OCI-LY1 (cell line): ENCODE measurements around the gene SHROOM4.

Source experiments
- H2AFZ ChIP-seq: fragments of 200-600 bp; sonication (generic), shearing (Covaris generic); 2 replicates; pipeline ENCODE4 v1.6.0; 2014; ENCODE audit warnings: antibody characterized with exemption, mild to moderate bottlenecking, low read length
- H3F3A ChIP-seq: fragments of 200-600 bp; sonication (generic), shearing (Covaris generic); 2 replicates; pipeline ENCODE4 v1.6.0; 2014; ENCODE audit warnings: mild to moderate bottlenecking, antibody characterized with exemption, low read length, moderate library complexity; ENCODE audit not compliant: insufficient read depth
- H3K27ac ChIP-seq: fragments of 200-600 bp; sonication (generic); 2 replicates; pipeline ENCODE4 v1.5.1; 2014; ENCODE audit warnings: low read length, mixed run types, mild to moderate bottlenecking, low read depth; ENCODE audit not compliant: poor library complexity, severe bottlenecking
- H3K27me3 ChIP-seq: fragments of 200-600 bp; sonication (generic); 2 replicates; pipeline ENCODE4 v1.6.0; 2014; ENCODE audit warnings: antibody characterized with exemption, mild to moderate bottlenecking, low read length, moderate library complexity; ENCODE audit not compliant: insufficient read depth
- H3K36me3 ChIP-seq: fragments of 200-600 bp; sonication (generic); 2 replicates; pipeline ENCODE4 v1.6.1; 2014; ENCODE audit warnings: mild to moderate bottlenecking, antibody characterized with exemption, low read length, moderate library complexity, mixed read lengths; ENCODE audit not compliant: insufficient read depth
- H3K4me1 ChIP-seq: fragments of 200-600 bp; sonication (generic); 2 replicates; pipeline ENCODE4 v1.5.1; 2014; ENCODE audit warnings: mild to moderate bottlenecking, low read length, moderate library complexity; ENCODE audit not compliant: insufficient read depth, severe bottlenecking
- H3K4me2 ChIP-seq: fragments of 200-600 bp; sonication (generic), shearing (Covaris generic); 2 replicates; pipeline ENCODE4 v1.6.1; 2014; ENCODE audit warnings: low read length
- H3K4me3 ChIP-seq: fragments of 200-600 bp; sonication (generic); 2 replicates; pipeline ENCODE4 v1.5.1; 2014; ENCODE audit warnings: low read length, low read depth, mild to moderate bottlenecking, mixed read lengths; ENCODE audit not compliant: poor library complexity, severe bottlenecking
- H3K79me2 ChIP-seq: fragments of 200-600 bp; shearing (Covaris generic); 2 replicates; pipeline ENCODE4 v1.6.1; 2016; ENCODE audit warnings: mixed run types, low read length, mixed read lengths; ENCODE audit not compliant: insufficient read depth
- H3K9ac ChIP-seq: fragments of 200-600 bp; sonication (generic), shearing (Covaris generic); 2 replicates; pipeline ENCODE4 v1.6.1; 2014; ENCODE audit warnings: mild to moderate bottlenecking, low read length, mixed read lengths
- H3K9me2 ChIP-seq: fragments of 200-600 bp; sonication (generic), shearing (Covaris generic); 2 replicates; pipeline ENCODE4 v1.6.1; 2014; ENCODE audit warnings: low read depth, mild to moderate bottlenecking, low read length, mixed read lengths
- H3K9me3 ChIP-seq: fragments of 200-600 bp; shearing (Covaris generic); 2 replicates; pipeline ENCODE4 v1.6.1; 2014; ENCODE audit warnings: low read length, mixed read lengths
- H4K20me1 ChIP-seq: fragments of 200-600 bp; sonication (generic), shearing (Covaris generic); 2 replicates; pipeline ENCODE4 v1.6.0; 2016; ENCODE audit warnings: mild to moderate bottlenecking, low read length; ENCODE audit not compliant: insufficient read depth
- CTCF ChIP-seq: fragments of 200-600 bp; sonication (generic), shearing (Covaris generic); IDR thresholded peaks from 2 replicates; pipeline ENCODE4 v1.5.1; 2017; ENCODE audit warnings: mild to moderate bottlenecking, antibody characterized with exemption, low read length, moderate library complexity, mixed read lengths
- EZH2 ChIP-seq: fragments of 200-600 bp; sonication (generic), shearing (Covaris generic); IDR thresholded peaks from 2 replicates; pipeline ENCODE4 v1.8.0; 2017; ENCODE audit warnings: borderline replicate concordance, mixed run types, mild to moderate bottlenecking, antibody characterized with exemption, low read length, moderate library complexity, mixed read lengths

Gene SHROOM4

GRCh38 chrX:50768801-50769200 lies 45.2 kb downstream of the SHROOM4 start:
- Histone ChIP-seq H2AFZ (no peak overlapping the region), H3K9me2 (no peaks in the 10 kb centered on the region), H3K4me1 (no peaks in the 10 kb centered on the region), H3K9me3 (no peaks in the 10 kb centered on the region), H3K27me3 (no peaks in the 10 kb centered on the region), H3K27ac (no peak overlapping the region), H3F3A (no peaks in the 10 kb centered on the region), H3K36me3 (no peaks in the 10 kb centered on the region), H3K4me2 (no peak overlapping the region), H4K20me1 (no peaks in the 10 kb centered on the region), H3K79me2 (no peaks in the 10 kb centered on the region), H3K9ac (no peak overlapping the region), H3K4me3 (no peak overlapping the region)
- TF ChIP-seq CTCF (no peak), EZH2 (no peak)

- Histone ChIP-seq H3K27me3 (no peaks in the 10 kb centered on the region), H3F3A (no peaks in the 10 kb centered on the region)
These were observed 48.0 kb downstream of the SHROOM4 start for GRCh38 chrX:50765986-50766385.

GRCh38 chrX:50762578-50762977 lies 51.4 kb downstream of the SHROOM4 start:
- TF ChIP-seq CTCF = no peak
- no peak for TF ChIP-seq EZH2
- no peaks in the 10 kb centered on the region for H3F3A ChIP-seq
- no peaks in the 10 kb centered on the region for H4K20me1 ChIP-seq
- no peaks in the 10 kb centered on the region for H3K9me2 ChIP-seq
- no peak overlapping the region for H3K4me3 ChIP-seq
- H3K79me2 ChIP-seq = no peaks in the 10 kb centered on the region
- H2AFZ ChIP-seq = no peak overlapping the region
- H3K36me3 ChIP-seq = no peaks in the 10 kb centered on the region
- H3K4me2 ChIP-seq = no peak overlapping the region
- H3K4me1 ChIP-seq = no peaks in the 10 kb centered on the region
- H3K9ac ChIP-seq = no peak overlapping the region
- H3K27ac ChIP-seq = no peak overlapping the region
- H3K9me3 ChIP-seq = no peaks in the 10 kb centered on the region
- H3K27me3 ChIP-seq = no peaks in the 10 kb centered on the region

More at GRCh38 chrX:50765986-50766385, 48.0 kb downstream of the SHROOM4 start:
- no peaks in the 10 kb centered on the region for H3K9me3 ChIP-seq
- no peak overlapping the region for H3K4me2 ChIP-seq
- H3K4me1 ChIP-seq = no peaks in the 10 kb centered on the region
- no peaks in the 10 kb centered on the region for H3K36me3 ChIP-seq
- no peak overlapping the region for H3K9ac ChIP-seq
- H2AFZ ChIP-seq = no peak overlapping the region
- no peaks in the 10 kb centered on the region for H4K20me1 ChIP-seq
- H3K4me3 ChIP-seq = no peak overlapping the region
- TF ChIP-seq EZH2 = no peak
- no peak for TF ChIP-seq CTCF
- H3K79me2 ChIP-seq = no peaks in the 10 kb centered on the region
- H3K27ac ChIP-seq = no peak overlapping the region
- H3K9me2 ChIP-seq = no peaks in the 10 kb centered on the region
